Peyer's patch (tissue), 4 donors: ENCODE measurements around the gene HADHB. TPM values are rescaled to one million over a fixed set of nuclear protein-coding genes. Genes with fewer than 3 reads are reported as not detected.

Source experiments
- DNase-seq, 3 donors: peaks; one replicate each; pipeline ENCODE4 v3.0.0-alpha.2; 2017 to 2019
- H3K27ac ChIP-seq, 4 donors: fragments of 200-600 bp; sonication (generic); one replicate each; pipeline ENCODE4 v1.5.1; 2016 to 2019
- H3K27me3 ChIP-seq, 2 donors: fragments of 200-600 bp; sonication (generic); one replicate each; pipeline ENCODE4 v1.5.1; 2019
- H3K36me3 ChIP-seq, 3 donors: fragments of 200-600 bp; sonication (generic); one replicate each; pipeline ENCODE4 v1.5.1; 2016 to 2019
- H3K4me1 ChIP-seq, 4 donors: fragments of 200-600 bp; sonication (generic); one replicate each; pipeline ENCODE4 v1.5.1; 2016 to 2019
- H3K4me3 ChIP-seq, 4 donors: fragments of 200-600 bp; sonication (generic); 1 replicate in 3 of 4; 2 replicates in 1 of 4; pipeline ENCODE4 v1.5.1; 2016 to 2019; ENCODE audit warnings: mild to moderate bottlenecking in 1 of 4
- H3K9me3 ChIP-seq, 4 donors: fragments of 200-600 bp; sonication (generic); one replicate each; pipeline ENCODE4 v1.5.1; 2016 to 2019; ENCODE audit warnings: mild to moderate bottlenecking in 1 of 4
- CTCF ChIP-seq, 6 experiments: fragments of 450-650 bp in 4 of 6; fragments of 200-600 bp in 2 of 6; sonication (generic) in 1 of 6; IDR thresholded peaks; one replicate each; pipeline ENCODE4 v1.5.1; 2017 to 2019; ENCODE audit warnings: antibody characterized with exemption in 6 of 6, mild to moderate bottlenecking in 3 of 6, moderate library complexity in 1 of 6
- POLR2A ChIP-seq, 2 donors: fragments of 450-650 bp; IDR thresholded peaks; one replicate each; pipeline ENCODE4 v1.5.1; 2017; ENCODE audit warnings: antibody characterized with exemption in 2 of 2, mild to moderate bottlenecking in 2 of 2, moderate library complexity in 2 of 2
- total RNA-seq, 4 donors: library from RNA; depleted of rRNA; stranded (reverse); fragments of >200 nt; gene quantifications; one replicate each; pipeline ENCODE4 v1.1.0, GENCODE V29; 2016

The HADHB gene
- total RNA-seq: 100 to 1,000 TPM; 120 to 413 (median 251) TPM

- peak within 1 kb of the TSS; percentile 95 to 98 (median 96) for H3K27ac ChIP-seq
- H3K4me1 ChIP-seq: peaks cover 0 to 50% (median 3%) of the 10 kb centered on the region in 4 donors
- TF ChIP-seq POLR2A (IDR thresholded peaks at IDR 0.05) (peak; percentile 79 to 83), CTCF (IDR thresholded peaks at IDR 0.05) (peak in 4 of 6 experiments; percentile 9 to 44 (median 28))
These were observed at the start of gene HADHB, which contains the start of gene HADHA for GRCh38 chr2:26244309-26245230. Gene HADHB (plus strand): TSS chr2:26244939. CDS start chr2:26254255, 9,316 bp downstream. Gene HADHA (minus strand): TSS chr2:26244632. CDS start chr2:26244596, 36 bp downstream.

GRCh38 chr2:26195040-26195984 lies 49.4 kb upstream of the HADHB start:
- H3K27me3 ChIP-seq: no peaks in the 10 kb centered on the region
- H3K36me3 ChIP-seq: peaks cover 0 to 99% (median 2%) of the 10 kb centered on the region in 3 donors
- H3K4me1 ChIP-seq: no peaks in the 10 kb centered on the region
- no peak overlapping the region for H3K4me3 ChIP-seq
- no peak for DNase-seq
- H3K9me3 ChIP-seq: no peaks in the 10 kb centered on the region
- TF ChIP-seq CTCF (IDR thresholded peaks at IDR 0.05) (no peak), POLR2A (IDR thresholded peaks at IDR 0.05) (no peak)
- no peak overlapping the region for H3K27ac ChIP-seq

More at GRCh38 chr2:26244309-26245230, at the start of gene HADHB, which contains the start of gene HADHA:
- DNase-seq: peak; percentile 85 to 96 (median 95)
- Histone ChIP-seq H3K27me3 (no peaks in the 10 kb centered on the region), H3K9me3 (no peaks in the 10 kb centered on the region), H3K4me3 (peak within 1 kb of the TSS; percentile 62 to 93 (median 80)), H3K36me3 (no peaks in the 10 kb centered on the region)

- Histone ChIP-seq H3K27ac (no peak overlapping the region), H3K36me3 (peaks cover 0 to 98% (median 2%) of the 10 kb centered on the region in 3 donors), H3K9me3 (no peaks in the 10 kb centered on the region), H3K4me3 (no peak overlapping the region), H3K27me3 (no peaks in the 10 kb centered on the region), H3K4me1 (no peaks in the 10 kb centered on the region)
- DNase-seq: no peak
- no peak for TF ChIP-seq POLR2A (IDR thresholded peaks at IDR 0.05)
- no peak for TF ChIP-seq CTCF (IDR thresholded peaks at IDR 0.05)
These were observed 47.9 kb upstream of the HADHB start for GRCh38 chr2:26196683-26197418.

GRCh38 chr2:26197516-26197915 lies 47.2 kb upstream of the HADHB start:
- H3K9me3 ChIP-seq: no peaks in the 10 kb centered on the region
- H3K36me3 ChIP-seq: peaks cover 0 to 98% (median 2%) of the 10 kb centered on the region in 3 donors
- H3K27ac ChIP-seq: no peak overlapping the region
- H3K4me3 ChIP-seq: no peak overlapping the region
- no peak for TF ChIP-seq POLR2A (IDR thresholded peaks at IDR 0.05)
- TF ChIP-seq CTCF (IDR thresholded peaks at IDR 0.05): no peak
- no peaks in the 10 kb centered on the region for H3K27me3 ChIP-seq
- no peaks in the 10 kb centered on the region for H3K4me1 ChIP-seq
- DNase-seq: no peak
